MCF 10A (cell line): Measurements from ENCODE around the gene ACAP2. TPM values are rescaled to one million over a fixed set of nuclear protein-coding genes. Genes with fewer than 3 reads are reported as not detected.

Experiments
- total RNA-seq: library from RNA; stranded (reverse); gene quantifications from 2 replicates; pipeline ENCODE4 v1.2.3, GENCODE V29; 2022

The ACAP2 gene
- total RNA-seq, 1 experiment from 2014 or later, result 53.2 TPM

Other genes with a start within 250 kb of the ACAP2 start
- 10.0 and 10.9 TPM in 2 replicates for gene XXYLT1, start 171.9 kb downstream of the ACAP2 start, total RNA-seq
- 53.0 and 68.6 TPM in 2 replicates for gene PPP1R2, start 100.3 kb upstream of the ACAP2 start, total RNA-seq
- gene APOD, start 140.9 kb upstream of the ACAP2 start, total RNA-seq, result 0.83 and 1.9 TPM in 2 replicates